Measurements from ENCODE around the gene UPK1A.

Gene UPK1A

GRCh38 chr19:35693835-35694599 is 27.7 kb downstream of the UPK1A start:
- DNase-seq: peak; percentile 93

- no peak for DNase-seq
Measured at GRCh38 chr19:35695895-35696422, 29.6 kb downstream of the UPK1A start.

- DNase-seq: no peak
Measured at GRCh38 chr19:35696835-35697234, 30.5 kb downstream of the UPK1A start.

GRCh38 chr19:35702223-35703012 is 36.1 kb downstream of the UPK1A start:
- peak; percentile 96 for DNase-seq

- DNase-seq: no peak
Measured at GRCh38 chr19:35703343-35703742, 37.0 kb downstream of the UPK1A start.

- DNase-seq: no peak
Measured at GRCh38 chr19:35704218-35704617, 37.9 kb downstream of the UPK1A start, which contains the start of gene ZBTB32. ZBTB32 (plus strand) TSS chr19:35704558; CDS start chr19:35714627, 10,069 bp downstream.

- no peak for DNase-seq
Measured at GRCh38 chr19:35708391-35708790, 42.1 kb downstream of the UPK1A start.

GRCh38 chr19:35710784-35711723 is 44.7 kb downstream of the UPK1A start:
- DNase-seq: peak; percentile 24

- peak; percentile 50 for DNase-seq
Measured at GRCh38 chr19:35712567-35713505, 46.5 kb downstream of the UPK1A start.

GRCh38 chr19:35713506-35713850 is 47.2 kb downstream of the UPK1A start:
- DNase-seq: no peak

GRCh38 chr19:35713904-35714495 is 47.7 kb downstream of the UPK1A start:
- no peak for DNase-seq

GRCh38 chr19:35714601-35715354 is 48.5 kb downstream of the UPK1A start:
- no peak for DNase-seq

GRCh38 chr19:35715355-35715809 is 49.1 kb downstream of the UPK1A start:
- no peak for DNase-seq

GRCh38 chr19:35715981-35716800 is 49.9 kb downstream of the UPK1A start:
- DNase-seq: no peak

GRCh38 chr19:35716801-35717664 is 50.7 kb downstream of the UPK1A start:
- peak; percentile 98 for DNase-seq

GRCh38 chr19:35717665-35718344 is 51.5 kb downstream of the UPK1A start, which contains the start of gene KMT2B:
KMT2B (plus strand) TSS chr19:35718003; CDS start chr19:35718019, 16 bp downstream.
- no peak for DNase-seq

GRCh38 chr19:35718345-35719041 is 52.2 kb downstream of the UPK1A start:
- peak; percentile 42 for DNase-seq
